Body of pancreas (tissue), 4 donors: Measurements from ENCODE around the gene FOXD3.

ENCODE experiments used
- POLR2A ChIP-seq, 3 donors: fragments of 450-650 bp; IDR thresholded peaks; one replicate each; pipeline ENCODE4 v1.6.1; 2016; ENCODE audit warnings: antibody characterized with exemption in 3 of 3, mild to moderate bottlenecking in 2 of 3
- TF ChIP-seq, protein P1 (sequence below), 7 experiments: fragments of 450-650 bp in 4 of 7; fragments of 200-600 bp in 3 of 7; sonication (generic) in 3 of 7; IDR thresholded peaks; one replicate each; pipeline ENCODE4 v1.5.1; 2016 to 2019; ENCODE audit warnings: antibody characterized with exemption in 7 of 7

DNA sequence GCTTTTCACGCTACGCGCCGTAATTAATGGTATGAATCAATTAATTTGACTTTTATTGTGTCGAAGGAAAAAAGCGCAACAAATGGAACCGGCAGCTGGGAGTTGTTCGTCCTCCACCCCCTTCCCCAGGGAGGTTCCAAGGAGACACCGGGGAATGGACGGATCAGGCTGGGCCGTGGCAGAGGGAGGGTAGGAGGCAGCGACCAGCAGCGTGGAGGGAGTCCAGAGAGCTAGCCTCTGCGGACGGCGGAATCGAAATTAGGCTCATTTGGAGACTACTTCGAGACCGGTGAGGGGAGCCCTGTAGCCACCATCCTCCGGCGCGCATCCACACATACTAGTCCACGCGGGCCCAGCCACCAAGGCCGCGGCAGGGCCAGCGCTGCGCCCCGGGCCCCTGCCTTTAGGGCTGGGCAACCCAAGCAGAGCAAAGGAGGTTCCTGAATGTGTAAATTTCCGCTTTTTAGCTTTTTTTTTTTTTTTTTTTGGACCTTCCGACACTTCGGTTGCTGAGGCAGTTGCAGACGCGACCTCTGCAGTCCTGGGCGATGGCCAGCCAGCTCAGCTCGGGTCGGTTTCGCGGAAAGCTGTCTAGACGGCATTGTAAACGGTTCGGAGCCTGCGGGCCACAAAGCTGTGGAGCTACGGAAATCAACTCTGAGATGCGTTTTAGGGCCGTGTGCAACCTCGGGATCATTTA lies 2.2 kb upstream of the FOXD3 start:
- TF ChIP-seq, protein P1, sequence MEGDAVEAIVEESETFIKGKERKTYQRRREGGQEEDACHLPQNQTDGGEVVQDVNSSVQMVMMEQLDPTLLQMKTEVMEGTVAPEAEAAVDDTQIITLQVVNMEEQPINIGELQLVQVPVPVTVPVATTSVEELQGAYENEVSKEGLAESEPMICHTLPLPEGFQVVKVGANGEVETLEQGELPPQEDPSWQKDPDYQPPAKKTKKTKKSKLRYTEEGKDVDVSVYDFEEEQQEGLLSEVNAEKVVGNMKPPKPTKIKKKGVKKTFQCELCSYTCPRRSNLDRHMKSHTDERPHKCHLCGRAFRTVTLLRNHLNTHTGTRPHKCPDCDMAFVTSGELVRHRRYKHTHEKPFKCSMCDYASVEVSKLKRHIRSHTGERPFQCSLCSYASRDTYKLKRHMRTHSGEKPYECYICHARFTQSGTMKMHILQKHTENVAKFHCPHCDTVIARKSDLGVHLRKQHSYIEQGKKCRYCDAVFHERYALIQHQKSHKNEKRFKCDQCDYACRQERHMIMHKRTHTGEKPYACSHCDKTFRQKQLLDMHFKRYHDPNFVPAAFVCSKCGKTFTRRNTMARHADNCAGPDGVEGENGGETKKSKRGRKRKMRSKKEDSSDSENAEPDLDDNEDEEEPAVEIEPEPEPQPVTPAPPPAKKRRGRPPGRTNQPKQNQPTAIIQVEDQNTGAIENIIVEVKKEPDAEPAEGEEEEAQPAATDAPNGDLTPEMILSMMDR (IDR thresholded peaks at IDR 0.05): no peak
- no peak for TF ChIP-seq POLR2A (IDR thresholded peaks at IDR 0.05)
